NCI-H446 (cell line): ENCODE results near the gene SPATA32.

Source experiments
- DNase-seq, 2 experiments: peaks; one replicate each; lab custom pipeline; 2025; lab: John Stamatoyannopoulos, UW

The SPATA32 gene

GRCh38 chr17:45228763-45229539, 32.9 kb downstream of the SPATA32 start:
- DNase-seq: no peak

GRCh38 chr17:45227926-45228762, 33.8 kb downstream of the SPATA32 start:
- no peak for DNase-seq

DNA sequence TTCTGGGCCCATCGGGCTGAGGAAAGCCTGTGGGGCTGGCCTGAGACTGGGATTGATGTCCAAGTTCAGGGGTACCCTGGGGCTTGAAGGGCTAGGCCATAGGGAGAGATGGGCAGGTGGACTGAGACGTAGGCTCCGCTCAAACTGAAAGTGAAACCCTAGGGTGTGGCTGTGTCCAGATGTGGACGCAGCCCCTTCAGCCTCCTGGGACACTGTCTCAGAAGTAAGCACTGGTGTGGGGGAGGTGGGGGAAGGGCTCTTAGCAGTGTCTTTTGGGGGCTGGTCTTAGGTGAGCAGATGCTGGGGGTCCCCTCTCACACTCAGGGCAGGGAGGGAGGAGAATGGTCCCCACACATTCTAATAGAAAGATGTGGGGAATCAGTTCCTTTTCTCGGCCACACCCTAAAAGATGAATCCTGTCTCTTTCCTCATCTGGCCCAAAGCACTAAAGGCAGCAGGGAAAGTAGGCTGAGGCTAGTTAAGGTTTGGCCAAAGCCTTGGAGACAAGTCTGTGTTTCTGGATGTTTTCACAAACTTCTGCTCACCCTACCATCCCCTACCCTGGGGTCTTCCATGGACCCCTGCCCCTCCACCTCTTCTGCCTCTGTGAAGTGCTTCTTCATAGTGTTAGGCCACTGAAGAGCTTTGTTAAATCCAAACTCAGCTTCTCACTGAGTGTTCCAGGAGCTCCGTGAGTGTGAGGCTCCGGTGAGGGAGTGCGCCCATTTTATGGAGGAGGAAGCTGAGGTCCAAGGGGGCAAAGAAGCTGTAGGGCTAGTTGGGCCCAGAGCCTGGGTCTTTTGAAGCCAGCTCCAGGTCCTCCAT, 34.6 kb downstream of the SPATA32 start:
- no peak for DNase-seq

GRCh38 chr17:45226576-45226975, 35.3 kb downstream of the SPATA32 start:
- DNase-seq: no peak

- DNase-seq: no peak
Measured at GRCh38 chr17:45225964-45226530, 35.8 kb downstream of the SPATA32 start.

DNA sequence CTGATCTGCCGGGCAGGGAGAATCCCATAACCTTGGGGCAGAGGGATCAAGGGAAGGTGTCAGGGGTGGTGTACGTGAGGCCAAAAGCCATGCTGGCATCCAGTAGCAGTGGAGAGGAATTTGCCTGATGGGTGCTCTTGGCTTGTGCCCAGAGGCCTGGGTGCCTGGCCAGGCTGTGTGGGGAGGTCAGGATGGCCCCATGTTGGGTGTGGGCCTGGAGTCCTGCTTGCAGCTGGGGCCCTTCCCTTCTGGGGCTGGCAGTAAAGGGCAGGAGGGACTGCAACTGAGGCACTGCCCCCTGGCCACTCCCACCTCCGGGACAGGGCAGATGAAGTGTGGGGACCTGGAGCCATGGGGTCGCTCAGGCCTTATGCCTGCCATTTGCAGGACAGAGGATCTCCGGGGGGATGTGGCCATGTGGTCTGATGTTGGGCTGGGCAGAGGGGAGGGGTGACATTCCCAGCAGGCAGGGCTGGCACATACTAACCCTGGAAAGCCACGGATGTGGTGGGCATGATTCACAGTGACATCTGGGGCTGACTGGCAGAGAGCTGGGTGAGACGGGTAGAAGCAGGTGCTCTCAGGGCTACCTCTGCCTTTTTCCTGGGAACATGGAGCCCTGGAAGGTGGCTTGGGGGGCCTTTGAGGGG, 36.7 kb downstream of the SPATA32 start:
- DNase-seq: no peak

GRCh38 chr17:45224671-45225050, 37.2 kb downstream of the SPATA32 start:
- DNase-seq: no peak

GRCh38 chr17:45223539-45224528, 38.1 kb downstream of the SPATA32 start:
- DNase-seq: no peak

- DNase-seq: no peak
Measured at GRCh38 chr17:45222996-45223538, 38.8 kb downstream of the SPATA32 start.

DNA sequence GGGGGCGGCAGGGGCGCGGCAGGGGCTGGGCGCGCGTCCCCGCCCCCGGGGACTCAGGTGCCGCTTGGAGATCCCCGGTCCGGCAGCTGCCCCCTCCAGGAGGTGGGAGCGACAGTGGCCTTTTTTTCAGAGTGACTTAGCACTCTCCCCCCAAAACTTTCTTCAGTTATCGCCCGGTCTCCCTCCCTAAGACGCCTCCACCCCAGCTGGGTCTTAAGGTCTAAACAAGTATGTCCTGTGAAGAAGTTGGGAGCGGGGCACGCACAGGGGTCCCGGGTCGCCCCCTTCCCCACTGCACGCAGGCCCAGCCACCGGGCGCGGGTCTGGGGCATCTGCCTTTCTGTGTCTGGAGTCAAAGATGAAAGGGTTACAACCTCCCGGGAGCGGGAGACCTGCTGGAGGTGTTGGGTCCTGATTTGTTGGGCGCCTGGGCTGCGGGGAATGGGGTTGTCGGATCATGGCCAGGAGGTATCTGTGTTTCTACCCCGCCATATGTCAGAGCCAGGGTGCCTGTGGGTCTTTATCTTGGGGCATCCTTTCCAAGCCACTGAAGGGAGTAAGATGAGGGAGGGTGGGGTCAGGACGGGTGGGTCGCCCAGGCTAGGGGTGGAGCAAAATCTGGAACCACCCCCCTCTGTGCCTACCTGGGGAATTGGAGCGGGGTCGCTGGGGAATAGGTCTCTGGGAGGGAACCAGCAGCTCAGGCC, 39.5 kb downstream of the SPATA32 start:
- DNase-seq: no peak

DNA sequence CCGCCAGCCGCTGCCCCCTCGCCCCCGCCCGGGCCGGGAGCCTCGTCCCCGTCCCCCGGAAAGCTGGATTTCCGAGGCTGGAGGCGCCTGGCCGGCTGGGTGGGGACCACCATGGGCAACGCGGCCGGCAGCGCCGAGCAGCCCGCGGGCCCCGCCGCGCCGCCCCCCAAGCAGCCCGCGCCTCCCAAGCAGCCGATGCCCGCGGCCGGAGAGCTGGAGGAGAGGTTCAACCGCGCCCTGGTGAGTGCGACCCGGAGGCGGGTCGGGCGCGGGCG, 39.9 kb downstream of the SPATA32 start:
- DNase-seq: no peak

GRCh38 chr17:45221081-45222013, 40.5 kb downstream of the SPATA32 start, which contains the start of gene FMNL1:
Gene FMNL1 (plus strand): TSS chr17:45221885. CDS start chr17:45222125, 240 bp downstream.
- DNase-seq: no peak

GRCh38 chr17:45220079-45220478, 41.8 kb downstream of the SPATA32 start:
- DNase-seq: no peak

- DNase-seq: peak; percentile 83 to 84
Measured at GRCh38 chr17:45218895-45219661, 42.8 kb downstream of the SPATA32 start.
